GM19324 (cell line): ENCODE data around the gene ZCCHC7.

ENCODE experiments used
- ATAC-seq: cut with Tn5 transposase; IDR thresholded peaks from one replicate; pipeline ENCODE4 v1.9.1; 2021; ENCODE audit warnings: mild to moderate bottlenecking, moderate library complexity; ENCODE audit not compliant: unreplicated experiment, low FRiP score

Gene ZCCHC7

GRCh38 chr9:37242089-37242488, 121.7 kb downstream of the ZCCHC7 start:
- no peak for ATAC-seq

- ATAC-seq, result no peak
Measured at GRCh38 chr9:37243588-37244345, 123.4 kb downstream of the ZCCHC7 start.

- ATAC-seq, result no peak
Measured at GRCh38 chr9:37246826-37247225, 126.5 kb downstream of the ZCCHC7 start.

GRCh38 chr9:37248651-37249163, 128.3 kb downstream of the ZCCHC7 start:
- no peak for ATAC-seq

- no peak for ATAC-seq
Measured at GRCh38 chr9:37251452-37251851, 131.1 kb downstream of the ZCCHC7 start.

GRCh38 chr9:37253377-37253937, 133.1 kb downstream of the ZCCHC7 start:
- ATAC-seq, result no peak

- no peak for ATAC-seq
Measured at GRCh38 chr9:37255187-37255586, 134.8 kb downstream of the ZCCHC7 start.

GRCh38 chr9:37255944-37256862, 135.8 kb downstream of the ZCCHC7 start:
- ATAC-seq, result no peak

- ATAC-seq, result no peak
Measured at GRCh38 chr9:37259951-37260350, 139.6 kb downstream of the ZCCHC7 start.

GRCh38 chr9:37262410-37262809, 142.0 kb downstream of the ZCCHC7 start:
- no peak for ATAC-seq

- no peak for ATAC-seq
Measured at GRCh38 chr9:37264539-37264938, 144.2 kb downstream of the ZCCHC7 start.

GRCh38 chr9:37266630-37267029, 146.3 kb downstream of the ZCCHC7 start:
- no peak for ATAC-seq

GRCh38 chr9:37269221-37269620, 148.8 kb downstream of the ZCCHC7 start:
- no peak for ATAC-seq

GRCh38 chr9:37271679-37272078, 151.3 kb downstream of the ZCCHC7 start:
- ATAC-seq, result no peak

GRCh38 chr9:37273595-37273994, 153.2 kb downstream of the ZCCHC7 start:
- ATAC-seq, result no peak

GRCh38 chr9:37281541-37281940, 161.2 kb downstream of the ZCCHC7 start:
- ATAC-seq, result no peak

GRCh38 chr9:37283730-37284325, 163.5 kb downstream of the ZCCHC7 start:
- ATAC-seq, result no peak

GRCh38 chr9:37284636-37285035, 164.3 kb downstream of the ZCCHC7 start:
- no peak for ATAC-seq

- no peak for ATAC-seq
Measured at GRCh38 chr9:37286530-37287175, 166.3 kb downstream of the ZCCHC7 start.

- no peak for ATAC-seq
Measured at GRCh38 chr9:37287317-37287716, 166.9 kb downstream of the ZCCHC7 start.
